H1 (cell line): Measurements from ENCODE around the gene MPV17L2. TPM values are rescaled to one million over a fixed set of nuclear protein-coding genes. Genes with fewer than 3 reads are reported as not detected.

Experiments used
- CTCF ChIA-PET: fragments of 300-600 bp; sonication (Branson Sonifier 250); formaldehyde crosslinking; loops from one replicate; lab custom pipeline; 2021; ENCODE audit not compliant: partially characterized antibody; lab: Charles Lee
- POLR2A ChIA-PET: fragments of 300-600 bp; sonication (Branson Sonifier 250); formaldehyde crosslinking; loops from one replicate; lab custom pipeline; 2021; ENCODE audit warnings: inconsistent platforms; ENCODE audit not compliant: partially characterized antibody; lab: Charles Lee
- DNase-seq, 2 experiments: peaks; one replicate each; pipeline versions ENCODE4 v3.0.0 to v3.0.0-alpha.2; 2010 to 2022; ENCODE audit warnings: low spot score in 2 of 2, low read depth in 1 of 2, mixed read lengths in 1 of 2
- FAIRE-seq: peaks from 2 replicates; lab custom pipeline; 2011; peaks lifted over from hg19 to GRCh38; lab: Jason Lieb, UNC
- H2AFZ ChIP-seq: 2 replicates; pipeline ENCODE4 v1.8.1; 2012; ENCODE audit warnings: low read length, inconsistent platforms
- H2AK5ac ChIP-seq: 2 replicates; pipeline ENCODE4 v1.6.1; 2013; ENCODE audit warnings: low read depth, low read length
- H2BK120ac ChIP-seq: replicated peaks from 2 replicates; pipeline ENCODE3; 2013; ENCODE audit warnings: low read depth, low read length, inconsistent platforms
- H2BK12ac ChIP-seq: 2 replicates; pipeline ENCODE4 v1.6.1; 2013; ENCODE audit warnings: low read depth, low read length
- H2BK15ac ChIP-seq: 2 replicates; pipeline ENCODE4 v1.6.1; 2013; ENCODE audit warnings: low read length
- H2BK20ac ChIP-seq: 2 replicates; pipeline ENCODE4 v1.6.1; 2013; ENCODE audit warnings: low read length
- H2BK5ac ChIP-seq: 2 replicates; pipeline ENCODE4 v1.6.1; 2013; ENCODE audit warnings: low read depth, low read length
- H3K14ac ChIP-seq: 2 replicates; pipeline ENCODE4 v1.6.1; 2013; ENCODE audit warnings: inconsistent platforms; ENCODE audit not compliant: insufficient read length
- H3K18ac ChIP-seq: 2 replicates; pipeline ENCODE4 v1.6.1; 2013; ENCODE audit warnings: low read length; ENCODE audit errors: extremely low read depth
- H3K23ac ChIP-seq: 2 replicates; pipeline ENCODE4 v1.6.1; 2013; ENCODE audit warnings: inconsistent platforms; ENCODE audit not compliant: insufficient read length
- H3K23me2 ChIP-seq: 2 replicates; pipeline ENCODE4 v1.6.1; 2013; ENCODE audit warnings: low read depth, low read length
- H3K27ac ChIP-seq: 2 replicates; pipeline ENCODE4 v1.6.1; 2011; ENCODE audit warnings: low read depth, low read length, inconsistent platforms
- H3K27me3 ChIP-seq, 4 experiments: replicated peaks in 1 of 4; 1 replicate in 1 of 4; 2 replicates in 3 of 4; pipeline versions ENCODE4 v1.6.1 to v1.8.1; 2011 to 2013; ENCODE audit warnings: low read length in 3 of 4, mild to moderate bottlenecking in 3 of 4, inconsistent platforms in 2 of 4, mixed read lengths in 2 of 4, moderate library complexity in 1 of 4; ENCODE audit not compliant: control insufficient read depth in 3 of 4, insufficient read depth in 3 of 4; ENCODE audit errors: extremely low read depth in 1 of 4
- H3K36me3 ChIP-seq, 4 experiments: 2 replicates each; pipeline versions ENCODE4 v1.6.1 to v1.8.1; 2011 to 2013; ENCODE audit warnings: mild to moderate bottlenecking in 4 of 4, low read length in 3 of 4, moderate library complexity in 2 of 4, control low read depth in 1 of 4, inconsistent platforms in 1 of 4; ENCODE audit not compliant: insufficient read depth in 4 of 4, control insufficient read depth in 2 of 4
- H3K4ac ChIP-seq: replicated peaks from 2 replicates; pipeline ENCODE3; 2013; ENCODE audit warnings: low read length, low read depth, mixed read lengths, inconsistent platforms; ENCODE audit not compliant: insufficient read length
- H3K4me1 ChIP-seq, 4 experiments: replicated peaks in 1 of 4; 1 replicate in 1 of 4; 2 replicates in 3 of 4; pipeline versions ENCODE4 v1.6.1 to v1.8.1; 2011 to 2013; ENCODE audit warnings: low read length in 3 of 4, inconsistent platforms in 2 of 4, mixed read lengths in 1 of 4; ENCODE audit not compliant: insufficient read depth in 4 of 4, control insufficient read depth in 3 of 4
- H3K4me2 ChIP-seq, 2 experiments: 2 replicates each; pipeline versions ENCODE4 v1.6.1 to v1.8.1; 2011 to 2013; ENCODE audit warnings: low read depth in 2 of 2, low read length in 2 of 2, control low read depth in 1 of 2, inconsistent platforms in 1 of 2, mild to moderate bottlenecking in 1 of 2; ENCODE audit not compliant: insufficient read depth in 1 of 2
- H3K4me3 ChIP-seq, 4 experiments: fragments of 200-600, 300-600 bp in 1 of 4; sonication (generic), shearing (Covaris generic), sonication (Bioruptor Twin) in 1 of 4; 2 replicates each; pipeline versions ENCODE4 v1.5.1 to v1.8.1; 2011 to 2016; ENCODE audit warnings: low read length in 4 of 4, low read depth in 3 of 4, control low read depth in 2 of 4, inconsistent platforms in 2 of 4, mild to moderate bottlenecking in 2 of 4, mixed read lengths in 1 of 4, moderate library complexity in 1 of 4; ENCODE audit not compliant: insufficient read depth in 2 of 4; ENCODE audit errors: extremely low read depth in 1 of 4
- H3K56ac ChIP-seq: replicated peaks from 2 replicates; pipeline ENCODE3; 2013; ENCODE audit warnings: low read depth, mild to moderate bottlenecking, mixed read lengths, low read length, inconsistent platforms; ENCODE audit not compliant: insufficient read length
- H3K79me1 ChIP-seq: 2 replicates; pipeline ENCODE4 v1.6.1; 2013; ENCODE audit warnings: low read depth, low read length, control low read depth
- H3K79me2 ChIP-seq, 2 experiments: 2 replicates each; pipeline versions ENCODE4 v1.6.1 to v1.8.1; 2012 to 2013; ENCODE audit warnings: low read length in 2 of 2, mild to moderate bottlenecking in 2 of 2, inconsistent platforms in 1 of 2; ENCODE audit not compliant: insufficient read depth in 2 of 2, control insufficient read depth in 1 of 2
- H3K9ac ChIP-seq, 4 experiments: replicated peaks in 1 of 4; 1 replicate in 1 of 4; 2 replicates in 3 of 4; pipeline versions ENCODE4 v1.6.1 to v1.8.1; 2011 to 2013; ENCODE audit warnings: low read depth in 3 of 4, low read length in 3 of 4, control low read depth in 2 of 4, mild to moderate bottlenecking in 2 of 4, moderate library complexity in 2 of 4, inconsistent platforms in 1 of 4; ENCODE audit errors: extremely low read depth in 1 of 4
- H3K9me3 ChIP-seq, 2 experiments: 2 replicates each; pipeline versions ENCODE4 v1.6.1 to v1.8.1; 2012 to 2013; ENCODE audit warnings: mild to moderate bottlenecking in 2 of 2, moderate library complexity in 2 of 2, control low read depth in 1 of 2, inconsistent platforms in 1 of 2, low read depth in 1 of 2, low read length in 1 of 2, mixed read lengths in 1 of 2; ENCODE audit not compliant: insufficient read depth in 2 of 2
- H4K20me1 ChIP-seq, 2 experiments: replicated peaks in 1 of 2; 2 replicates each; pipeline versions ENCODE3 to v1.8.1; 2011 to 2013; ENCODE audit warnings: inconsistent platforms in 2 of 2, low read length in 2 of 2, mild to moderate bottlenecking in 1 of 2; ENCODE audit not compliant: insufficient read depth in 2 of 2, control insufficient read depth in 1 of 2
- H4K5ac ChIP-seq: 2 replicates; pipeline ENCODE4 v1.6.1; 2013; ENCODE audit warnings: low read length, low read depth, mixed read lengths, inconsistent platforms; ENCODE audit not compliant: insufficient read length
- H4K8ac ChIP-seq: 2 replicates; pipeline ENCODE4 v1.8.0; 2013; ENCODE audit warnings: mild to moderate bottlenecking, moderate library complexity, low read length, inconsistent platforms; ENCODE audit not compliant: insufficient read depth; ENCODE audit errors: extremely low read depth
- H4K91ac ChIP-seq: replicated peaks from 2 replicates; pipeline ENCODE3; 2013; ENCODE audit warnings: low read length, mixed read lengths, inconsistent platforms; ENCODE audit not compliant: insufficient read length
- ATF2 ChIP-seq: IDR thresholded peaks from 2 replicates; pipeline ENCODE4 v1.6.1; 2012; ENCODE audit warnings: low read length, inconsistent platforms
- CBX8 ChIP-seq: fragments of 300-800, 300-1000 bp; sonication (generic); IDR thresholded peaks from 2 replicates; pipeline ENCODE4 v1.7.1; 2016; ENCODE audit warnings: low read depth, low read length, borderline replicate concordance
- CHD1 ChIP-seq: IDR thresholded peaks from 2 replicates; pipeline ENCODE4 v1.6.1; 2012; ENCODE audit warnings: low read depth, low read length, improper control_type of control experiment
- HDAC2 ChIP-seq, 2 experiments: fragments of 300-600 bp in 1 of 2; sonication (generic) in 1 of 2; IDR thresholded peaks; 2 replicates each; pipeline ENCODE4 v1.6.1; 2011 to 2012; ENCODE audit warnings: low read depth in 2 of 2, low read length in 2 of 2, mild to moderate bottlenecking in 2 of 2, moderate library complexity in 2 of 2, borderline replicate concordance in 1 of 2, inconsistent platforms in 1 of 2
- JUN ChIP-seq: IDR thresholded peaks from 2 replicates; pipeline ENCODE4 v1.6.1; 2011; ENCODE audit warnings: low read depth, mild to moderate bottlenecking, improper control_type of control experiment, low read length
- MAX ChIP-seq: IDR thresholded peaks from 2 replicates; pipeline ENCODE4 v1.6.1; 2012; ENCODE audit warnings: inconsistent platforms
- RFX5 ChIP-seq: IDR thresholded peaks from 2 replicates; pipeline ENCODE4 v1.6.1; 2011; ENCODE audit warnings: low read depth, low read length, improper control_type of control experiment, borderline replicate concordance
- SIN3A ChIP-seq, 2 experiments: IDR thresholded peaks in 1 of 2; conservative IDR thresholded peaks in 1 of 2; 2 replicates each; pipeline ENCODE4 v1.6.1; 2011 to 2012; ENCODE audit warnings: low read length in 2 of 2, improper control_type of control experiment in 1 of 2, low read depth in 1 of 2, mild to moderate bottlenecking in 1 of 2
- SRF ChIP-seq: IDR thresholded peaks from 2 replicates; pipeline ENCODE4 v1.6.1; 2011; ENCODE audit warnings: mild to moderate bottlenecking, low read depth, low read length, moderate library complexity
- TAF1 ChIP-seq: IDR thresholded peaks from 2 replicates; pipeline ENCODE4 v1.6.1; 2011; ENCODE audit warnings: mild to moderate bottlenecking, low read depth, low read length
- TAF7 ChIP-seq: optimal IDR thresholded peaks from 2 replicates; pipeline ENCODE3; 2011; ENCODE audit warnings: low read depth, mild to moderate bottlenecking, inconsistent platforms, low read length, moderate library complexity, borderline replicate concordance
- TCF12 ChIP-seq: IDR thresholded peaks from 2 replicates; pipeline ENCODE4 v1.6.1; 2011; ENCODE audit warnings: low read depth, mild to moderate bottlenecking, low read length
- WGBS, 2 experiments: shearing (Covaris generic) in 1 of 2; methylation state at CpG; one replicate each; pipeline versions ENCODE4 v1.1.6 to v1.1.7; 2013 to 2015; ENCODE audit warnings: low lambda C conversion rate in 2 of 2, mixed read lengths in 2 of 2, inconsistent platforms in 1 of 2, low coverage in 1 of 2, missing lambda C conversion rate in 1 of 2; ENCODE audit not compliant: insufficient replicate concordance in 2 of 2, insufficient coverage in 1 of 2, insufficient read length in 1 of 2; ENCODE audit errors: extremely low coverage in 1 of 2, missing lambda C conversion rate in 1 of 2; 5-methylcytosine and 5-hydroxymethylcytosine counted together
- polyA plus RNA-seq, 7 experiments: library from polyadenylated mRNA; depleted of rRNA in 3 of 7; stranded (reverse) in 5 of 7; unstranded in 2 of 7; fragments of >200 nt in 5 of 7; fragments of 200-250 nt in 2 of 7; gene quantifications; 1 replicate in 5 of 7; 2 replicates in 1 of 7; 4 replicates in 1 of 7; pipeline versions ENCODE4 v1.2.1 to v1.2.3, GENCODE V29; 2011 to 2013; ENCODE audit warnings: missing spikeins in 2 of 7, mixed read lengths in 2 of 7
- total RNA-seq: library from RNA; stranded (reverse); fragmentation: NEBNext Ultra II Directional; extraction: Animal tissue kit (Norgen Biotek cat#: 25700); gene quantifications from 2 replicates; pipeline ENCODE4 v1.2.1, GENCODE V29; 2021

The MPV17L2 gene
- total and polyA plus RNA-seq, 2 of the 8 experiments (the other 6 are each of a cell fraction or from before 2014, with no cell fraction given), result 24.2 to 82.6 TPM

- H3K14ac ChIP-seq, result no peak overlapping the region
- H3K56ac ChIP-seq, result no peak overlapping the region
- no peak overlapping the region for H3K4me3 ChIP-seq
- H2BK15ac ChIP-seq, result no peak overlapping the region
- H4K8ac ChIP-seq, result no peak overlapping the region
- no peaks in the 10 kb centered on the region; the same call in 1 of the 2 replicates for H3K23me2 ChIP-seq
- H2AK5ac ChIP-seq, result no peak overlapping the region
- H3K27ac ChIP-seq, result no peak overlapping the region
- no peaks in the 10 kb centered on the region for H3K79me1 ChIP-seq
- H3K27me3 ChIP-seq, result no peaks in the 10 kb centered on the region
- no peak overlapping the region for H2BK12ac ChIP-seq
- no peak overlapping the region for H2AFZ ChIP-seq
- H2BK5ac ChIP-seq, result no peak overlapping the region
- DNase-seq (no peak), FAIRE-seq (no peak)
- no peaks in the 10 kb centered on the region for H3K79me2 ChIP-seq
- H4K20me1 ChIP-seq, result no peaks in the 10 kb centered on the region
- H3K9me3 ChIP-seq, result no peaks in the 10 kb centered on the region
- no peak overlapping the region for H2BK120ac ChIP-seq
- H3K9ac ChIP-seq, result no peak overlapping the region
- no peak overlapping the region for H3K4ac ChIP-seq
- H3K4me1 ChIP-seq, result peaks cover 0 to 8% (median 7%) of the 10 kb centered on the region in 4 experiments; a peak in 5 of 7 replicates
- no peak overlapping the region for H4K91ac ChIP-seq
- H4K5ac ChIP-seq, result no peak overlapping the region
- ChIA-PET POLR2A (interaction anchor here (3.3 to 6.5 kb wide), 2 partner anchors 9 to 14 kb away, joined by 24 to 59 read pairs; partner anchors contain the start of gene RAB3A), CTCF (interaction anchor here (1.3 to 8.3 kb wide), 6 partner anchors 10 to 105 kb away, joined by 3 to 87 read pairs (median 28); partner anchors contain the start of gene RAB3A)
- no peak overlapping the region for H3K18ac ChIP-seq
- no peak overlapping the region for H2BK20ac ChIP-seq
- no peak overlapping the region for H3K23ac ChIP-seq
- 96% methylated on average over 3 of the region's 3 CpGs; no CpG with 5 or more reads in 1 of the 2 experiments for WGBS, 2 experiments
- no peaks in the 10 kb centered on the region for H3K36me3 ChIP-seq
- no peak overlapping the region for H3K4me2 ChIP-seq
- TF ChIP-seq CBX8, result no peak
- no peak for TF ChIP-seq SRF
- no peak for TF ChIP-seq ATF2
- TF ChIP-seq JUN, result no peak
- TF ChIP-seq HDAC2 (IDR thresholded peaks at IDR 0.05; ENCODE audit: borderline replicate concordance in 1 of 2, low read depth in 2 of 2, low read length in 2 of 2), result no peak
- no peak for TF ChIP-seq TAF1
- TF ChIP-seq RFX5, result no peak
- TF ChIP-seq TAF7, result no peak
- no peak for TF ChIP-seq SIN3A (conservative IDR thresholded peaks at IDR 0.05 in 1 of 2, IDR thresholded peaks at IDR 0.05 in 1 of 2; ENCODE audit: low read depth in 1 of 2, low read length in 2 of 2)
- no peak for TF ChIP-seq CHD1
- TF ChIP-seq TCF12, result no peak
- no peak for TF ChIP-seq MAX
Observed at GRCh38 chr19:18218600-18218999, 25.6 kb downstream of the MPV17L2 start.
